GM10847 (cell line): ENCODE data around the gene SEMA3C.

Source experiments
- POLR2A ChIP-seq: IDR thresholded peaks from 2 replicates; pipeline ENCODE4 v1.6.1; 2011; ENCODE audit not compliant: insufficient read length; ENCODE audit errors: extremely low read depth

Gene SEMA3C

DNA sequence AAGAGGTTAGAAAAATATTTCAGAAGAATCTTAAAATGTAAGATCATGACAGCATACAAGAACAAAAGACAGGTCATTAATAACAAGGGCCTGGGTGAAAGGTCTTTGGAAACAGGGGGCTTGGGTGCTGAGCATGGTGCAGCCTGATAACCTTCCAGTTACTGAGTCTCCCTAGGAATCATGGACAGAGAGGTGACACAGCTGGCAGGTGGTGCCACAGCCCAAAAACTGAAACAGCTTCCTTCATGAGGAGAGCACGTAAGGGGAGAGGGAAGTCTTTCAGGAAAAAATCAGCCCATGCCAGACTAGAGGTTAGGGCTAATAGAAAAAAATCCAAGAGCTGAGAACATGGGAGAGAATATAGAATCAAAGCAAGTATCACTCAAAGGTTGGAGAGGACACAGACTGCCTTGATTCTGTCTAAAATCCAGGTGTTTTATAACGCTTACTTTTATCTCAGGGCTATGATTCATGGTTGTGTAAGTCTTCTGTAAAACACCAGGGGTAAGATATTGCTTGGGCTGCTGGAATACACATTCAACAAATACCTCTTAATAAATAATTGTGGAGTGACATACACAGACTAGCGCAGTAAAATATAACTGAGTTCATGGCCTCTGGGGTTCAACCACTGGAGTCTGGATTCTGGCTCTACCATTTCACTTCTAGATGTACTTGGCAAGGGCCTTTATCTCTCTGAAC, 88.1 kb downstream of the SEMA3C start:
- TF ChIP-seq POLR2A, result no peak

- TF ChIP-seq POLR2A, result no peak
These were observed 88.8 kb downstream of the SEMA3C start for GRCh38 chr7:80830010-80830409.

DNA sequence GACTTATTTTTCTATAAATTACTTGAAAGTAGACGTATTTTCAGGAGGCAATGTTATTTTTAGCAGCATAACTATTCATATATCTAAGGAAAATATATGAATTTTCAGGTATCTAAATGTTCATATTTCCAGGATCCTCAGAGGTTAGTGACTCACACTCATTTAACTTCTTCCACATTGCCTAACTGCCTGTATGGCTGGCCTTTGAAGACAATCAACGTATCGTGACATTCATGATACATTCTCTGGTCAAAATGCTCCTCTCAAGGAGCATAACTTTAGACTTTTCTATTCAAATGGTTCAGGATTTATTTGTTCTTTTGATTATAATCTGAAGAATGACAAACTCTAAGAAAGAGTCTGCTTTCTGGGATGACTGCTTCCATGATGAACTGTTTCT, 89.3 kb downstream of the SEMA3C start:
- TF ChIP-seq POLR2A, result no peak

- no peak for TF ChIP-seq POLR2A
These were observed 91.6 kb downstream of the SEMA3C start for GRCh38 chr7:80827239-80827633.

- no peak for TF ChIP-seq POLR2A
These were observed 92.2 kb downstream of the SEMA3C start for GRCh38 chr7:80826520-80827238.

DNA sequence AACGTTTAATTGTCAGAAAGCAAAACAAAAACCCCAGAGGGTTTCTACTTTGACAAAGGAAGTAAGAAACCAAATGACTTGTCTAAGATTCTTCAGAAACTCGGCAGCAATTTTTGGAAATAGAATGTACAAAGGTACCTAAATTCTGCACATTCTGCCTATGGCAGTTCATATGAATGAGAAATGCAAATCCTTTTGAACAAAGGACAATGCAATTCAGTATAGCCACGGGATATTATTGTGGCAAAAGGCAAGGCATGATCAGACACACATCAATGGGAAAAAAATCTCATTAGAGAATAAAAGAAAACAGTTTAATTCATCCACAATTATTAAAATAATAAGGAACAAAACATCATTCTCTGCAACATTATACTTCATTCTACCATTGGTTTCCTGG, 93.4 kb downstream of the SEMA3C start:
- no peak for TF ChIP-seq POLR2A

DNA sequence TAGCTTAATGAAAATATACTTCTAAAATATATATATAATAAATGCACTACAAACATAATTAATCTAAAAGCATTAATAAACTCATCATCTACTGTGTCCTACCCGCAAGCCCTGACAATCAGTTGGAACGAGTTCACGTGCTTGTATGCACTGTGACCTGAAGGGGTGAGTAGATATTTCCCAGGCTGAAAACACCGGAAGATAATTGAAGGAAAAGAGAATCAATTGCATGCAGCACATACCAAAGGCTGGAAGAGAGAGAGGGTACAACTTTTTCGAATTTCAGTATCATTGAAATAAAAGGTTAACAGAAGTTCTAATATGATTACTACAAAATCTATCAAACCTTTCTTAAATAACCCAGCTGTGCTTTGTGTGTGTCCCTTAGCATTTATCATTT, 94.6 kb downstream of the SEMA3C start:
- no peak for TF ChIP-seq POLR2A

- no peak for TF ChIP-seq POLR2A
These were observed 95.8 kb downstream of the SEMA3C start for GRCh38 chr7:80823057-80823456.

DNA sequence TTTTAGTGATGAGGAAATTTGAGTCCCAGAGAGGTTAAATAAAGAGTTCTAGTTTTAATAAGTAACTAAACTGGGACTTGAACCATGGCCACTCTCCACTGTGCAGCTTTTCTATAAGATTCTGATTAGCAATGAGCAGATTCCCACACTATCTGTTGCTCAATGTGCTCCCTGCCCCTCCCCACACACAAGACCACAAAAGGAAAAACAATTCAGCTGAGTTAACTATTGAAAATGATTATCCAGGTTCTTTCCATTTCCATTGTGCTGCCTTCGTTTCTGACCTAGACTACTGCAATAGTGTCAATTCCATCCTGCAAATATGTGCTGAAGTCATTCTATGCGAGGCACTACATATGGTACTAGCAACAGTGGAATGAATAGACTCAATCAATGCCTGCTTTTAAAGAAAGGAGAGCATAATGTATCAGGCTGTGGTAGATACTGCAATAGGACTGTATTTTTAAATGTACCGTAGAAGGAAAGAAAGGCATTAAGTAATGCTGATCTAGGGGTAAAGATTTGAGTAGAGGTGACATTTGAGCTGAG, 97.0 kb downstream of the SEMA3C start:
- no peak for TF ChIP-seq POLR2A

DNA sequence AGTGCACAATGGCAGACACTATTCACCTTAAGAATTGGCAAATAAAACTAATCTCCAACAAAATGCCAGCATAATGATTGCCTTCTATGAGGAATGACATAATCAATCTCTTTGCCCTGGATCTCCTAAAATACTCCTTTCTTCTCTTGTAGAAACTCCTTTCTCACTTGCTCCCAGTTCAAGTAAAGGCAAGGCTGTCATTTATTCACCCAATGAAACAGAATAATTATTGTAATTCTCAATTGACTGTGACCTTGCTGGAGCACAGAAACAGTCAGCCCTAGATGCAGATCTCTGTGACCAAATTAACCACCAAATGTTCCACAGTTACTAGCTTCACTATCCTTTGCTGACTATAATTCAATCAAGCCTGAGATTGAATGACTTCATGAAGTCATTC, 99.3 kb downstream of the SEMA3C start:
- TF ChIP-seq POLR2A, result no peak

GRCh38 chr7:80818181-80818580, 100.7 kb downstream of the SEMA3C start:
- TF ChIP-seq POLR2A, result no peak

DNA sequence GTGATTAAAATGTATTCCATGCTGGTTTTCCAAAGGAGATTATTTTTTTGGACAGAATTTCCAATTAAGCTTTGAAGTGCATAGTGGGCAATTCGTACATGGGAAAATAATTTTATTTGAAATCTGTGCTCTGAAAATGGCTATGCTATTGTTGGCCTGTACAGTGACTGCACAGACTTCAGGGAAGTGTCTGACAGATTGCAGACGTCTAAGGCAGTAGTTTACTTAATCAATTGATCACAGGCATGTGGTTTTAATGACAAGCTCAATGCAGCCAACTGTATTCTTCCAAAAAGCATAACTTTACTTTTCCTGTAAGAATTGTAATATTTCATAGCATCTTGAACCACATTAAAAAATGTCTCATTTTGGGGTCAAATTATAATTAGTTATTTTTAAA, 102.0 kb downstream of the SEMA3C start:
- TF ChIP-seq POLR2A, result no peak

GRCh38 chr7:80815733-80816132, 103.1 kb downstream of the SEMA3C start:
- no peak for TF ChIP-seq POLR2A

- TF ChIP-seq POLR2A, result no peak
These were observed 109.3 kb downstream of the SEMA3C start for GRCh38 chr7:80809545-80809944.

- TF ChIP-seq POLR2A, result no peak
These were observed 111.5 kb downstream of the SEMA3C start for GRCh38 chr7:80807166-80807900.

DNA sequence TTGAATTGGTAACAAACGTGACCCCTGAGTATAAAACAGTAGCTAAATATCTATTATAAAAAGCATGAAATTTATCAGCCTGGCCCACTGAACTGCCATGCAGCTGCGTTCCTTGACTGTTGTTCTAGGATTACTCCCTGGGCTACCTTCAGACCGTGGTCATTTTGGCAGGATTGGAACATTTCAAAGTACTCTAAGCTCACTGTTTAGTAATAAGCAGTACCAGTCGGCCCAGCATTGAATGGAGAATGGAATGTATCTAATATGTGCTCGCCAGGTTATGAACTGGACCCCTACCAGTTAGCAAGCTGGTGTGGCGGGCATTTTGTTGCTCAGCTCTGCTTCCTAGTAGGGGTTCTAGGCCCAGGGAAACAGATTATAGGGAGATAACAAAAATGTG, 112.2 kb downstream of the SEMA3C start:
- no peak for TF ChIP-seq POLR2A

DNA sequence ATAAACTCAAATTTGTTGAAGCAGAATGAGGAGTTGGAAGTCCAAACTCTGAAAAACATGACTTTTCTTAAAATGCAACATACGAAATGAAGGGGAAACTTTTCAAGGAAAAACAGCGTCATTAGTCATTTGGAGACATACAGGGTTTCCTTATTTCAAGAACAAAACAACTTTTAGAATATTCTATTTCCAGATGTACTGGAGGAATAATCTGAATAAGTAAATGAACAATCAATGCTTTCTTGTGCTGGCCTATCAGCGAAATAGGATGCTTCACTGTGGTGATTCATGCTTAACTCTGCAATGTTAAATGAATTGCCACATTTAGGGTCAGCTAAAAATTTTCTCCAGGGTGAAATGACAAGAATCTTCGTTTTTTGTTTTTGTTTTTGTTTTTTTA, 114.3 kb downstream of the SEMA3C start:
- no peak for TF ChIP-seq POLR2A

DNA sequence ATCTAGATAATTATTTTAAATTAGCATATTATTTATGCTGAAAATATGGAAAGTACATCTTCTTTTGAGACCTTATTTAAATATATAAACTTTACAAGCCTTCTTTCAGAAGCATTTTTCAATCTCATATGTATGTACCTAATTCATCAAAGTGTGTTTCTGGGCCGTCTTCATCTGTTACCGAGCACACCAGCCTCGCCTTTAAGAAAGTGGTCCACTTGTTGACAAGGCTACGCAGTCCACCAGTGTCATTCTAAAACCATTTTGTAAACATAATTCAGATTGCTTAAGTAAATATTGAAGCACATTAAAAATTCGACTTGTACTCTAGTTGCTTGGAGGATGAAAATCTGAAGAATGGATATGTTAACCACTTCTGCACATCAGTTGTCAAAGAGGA, 116.3 kb downstream of the SEMA3C start:
- no peak for TF ChIP-seq POLR2A
